Endothelial cell of umbilical vein (primary cell): ENCODE results near the gene ZNF331. TPM values are rescaled to one million over a fixed set of nuclear protein-coding genes. Genes with fewer than 3 reads are reported as not detected.
A peak's percentile ranks its signal among the peaks of the same experiment; 100 is the strongest.

Experiments
- BruUV-seq: library from RNA; stranded (reverse); fragments of 400-500 nt; replicated peaks from 2 replicates; lab custom pipeline; 2021; lab: Mats Ljungman, UMichigan
- CTCF ChIA-PET: fragments of 300-600, 350-600 bp; sonication (Branson Sonifier 250); formaldehyde crosslinking; loops from one replicate; lab custom pipeline; 2021; ENCODE audit warnings: antibody characterized with exemption, inconsistent platforms; lab: Charles Lee
- POLR2A ChIA-PET: fragments of 300-600, 350-600 bp; sonication (Branson Sonifier 250); formaldehyde crosslinking; loops from one replicate; lab custom pipeline; 2021; ENCODE audit warnings: antibody characterized with exemption, inconsistent platforms; lab: Charles Lee
- DNase-seq: peaks from one replicate; pipeline ENCODE4 v3.0.0-alpha.2; 2011; ENCODE audit warnings: low read depth, low spot score
- FAIRE-seq: peaks from 2 replicates; lab custom pipeline; 2011; peaks lifted over from hg19 to GRCh38; lab: Jason Lieb, UNC
- H2AFZ ChIP-seq: 2 replicates; pipeline ENCODE4 v1.6.0; 2012; ENCODE audit warnings: low read depth, low read length, control low read depth, inconsistent platforms
- H3K27ac ChIP-seq: 2 replicates; pipeline ENCODE4 v1.5.1; 2011; ENCODE audit warnings: low read depth, mild to moderate bottlenecking, control low read depth, low read length, moderate library complexity; ENCODE audit not compliant: insufficient read depth
- H3K27me3 ChIP-seq, 2 experiments: 2 replicates each; pipeline versions ENCODE4 v1.6.0 to v1.6.1; 2011; ENCODE audit warnings: low read length in 2 of 2, mixed read lengths in 1 of 2; ENCODE audit not compliant: control insufficient read depth in 2 of 2, insufficient read depth in 2 of 2
- H3K36me3 ChIP-seq, 2 experiments: 2 replicates in 1 of 2; 3 replicates in 1 of 2; pipeline ENCODE4 v1.5.1; 2011; ENCODE audit warnings: low read length in 2 of 2, mild to moderate bottlenecking in 1 of 2, moderate library complexity in 1 of 2; ENCODE audit not compliant: control insufficient read depth in 2 of 2, insufficient read depth in 2 of 2; ENCODE audit errors: extremely low read depth in 1 of 2
- H3K4me1 ChIP-seq: 3 replicates; pipeline ENCODE4 v1.5.1; 2011; ENCODE audit warnings: mild to moderate bottlenecking, low read length; ENCODE audit not compliant: control insufficient read depth, insufficient read depth; ENCODE audit errors: extremely low read depth
- H3K4me2 ChIP-seq: 2 replicates; pipeline ENCODE4 v1.6.1; 2011; ENCODE audit warnings: low read length, control low read depth, mixed read lengths; ENCODE audit not compliant: insufficient read depth
- H3K4me3 ChIP-seq, 3 experiments: fragments of 200-600 bp in 1 of 3; sonication (generic), shearing (Covaris generic) in 1 of 3; replicated peaks in 1 of 3; 2 replicates each; pipeline ENCODE4 v1.5.1; 2011 to 2016; ENCODE audit warnings: control low read depth in 3 of 3, low read length in 3 of 3, mild to moderate bottlenecking in 2 of 3, inconsistent platforms in 1 of 3, low read depth in 1 of 3, moderate library complexity in 1 of 3; ENCODE audit not compliant: insufficient read depth in 1 of 3
- H3K79me2 ChIP-seq: 2 replicates; pipeline ENCODE4 v1.6.0; 2012; ENCODE audit warnings: low read length, inconsistent platforms; ENCODE audit not compliant: control insufficient read depth, insufficient read depth
- H3K9ac ChIP-seq: replicated peaks from 2 replicates; pipeline ENCODE3; 2011; ENCODE audit warnings: low read length, control low read depth; ENCODE audit not compliant: insufficient read depth; ENCODE audit errors: extremely low read depth
- H3K9me1 ChIP-seq: replicated peaks from 3 replicates; pipeline ENCODE4 v1.6.0; 2011; ENCODE audit warnings: mild to moderate bottlenecking, low read length; ENCODE audit not compliant: control insufficient read depth, insufficient read depth; ENCODE audit errors: extremely low read depth
- H3K9me3 ChIP-seq: replicated peaks from 2 replicates; pipeline ENCODE4 v1.5.1; 2012; ENCODE audit warnings: low read length, inconsistent platforms; ENCODE audit not compliant: control insufficient read depth, insufficient read depth
- H4K20me1 ChIP-seq: replicated peaks from 2 replicates; pipeline ENCODE3; 2011; ENCODE audit warnings: mild to moderate bottlenecking, low read length; ENCODE audit not compliant: control insufficient read depth, insufficient read depth; ENCODE audit errors: extremely low read depth
- CTCF ChIP-seq, 2 donors: IDR thresholded peaks; 1 replicate in 1 of 2; 2 replicates in 1 of 2; pipeline ENCODE4 v1.5.1; 2011; ENCODE audit warnings: low read length in 2 of 2, mild to moderate bottlenecking in 2 of 2, moderate library complexity in 2 of 2, control low read depth in 1 of 2, inconsistent platforms in 1 of 2, low read depth in 1 of 2; ENCODE audit not compliant: insufficient read depth in 1 of 2; ENCODE audit errors: extremely low read depth in 1 of 2
- EZH2 ChIP-seq: IDR thresholded peaks from 2 replicates; pipeline ENCODE4 v1.6.1; 2012; ENCODE audit warnings: borderline replicate concordance, low read depth, mild to moderate bottlenecking, moderate library complexity, low read length, inconsistent platforms; ENCODE audit not compliant: severe bottlenecking
- FOS ChIP-seq: IDR thresholded peaks from 2 replicates; pipeline ENCODE4 v1.6.1; 2011; ENCODE audit warnings: mild to moderate bottlenecking, low read length, moderate library complexity, borderline replicate concordance; ENCODE audit not compliant: insufficient read depth
- GATA2 ChIP-seq: IDR thresholded peaks from 2 replicates; pipeline ENCODE4 v1.7.0; 2011; ENCODE audit warnings: low read depth, mild to moderate bottlenecking, moderate library complexity, mixed read lengths, low read length; ENCODE audit not compliant: insufficient read length, insufficient read depth
- JUN ChIP-seq: IDR thresholded peaks from 2 replicates; pipeline ENCODE4 v1.6.1; 2011; ENCODE audit warnings: borderline replicate concordance, low read depth; ENCODE audit not compliant: insufficient read length, insufficient read depth
- MYC ChIP-seq: IDR thresholded peaks from one replicate; pipeline ENCODE4 v1.6.1; 2011; ENCODE audit warnings: mild to moderate bottlenecking, low read depth, low read length
- POLR2A ChIP-seq: IDR thresholded peaks from 2 replicates; pipeline ENCODE4 v1.6.1; 2012; ENCODE audit warnings: low read depth, mild to moderate bottlenecking, control low read depth, low read length
- POLR2AphosphoS5 ChIP-seq: IDR thresholded peaks from 2 replicates; pipeline ENCODE4 v1.6.1; 2012; ENCODE audit warnings: low read depth, mild to moderate bottlenecking, control low read depth, low read length, moderate library complexity; ENCODE audit not compliant: insufficient read depth
- dilution Hi-C: fragments of 300-500 bp; cut with MboI; formaldehyde crosslinking; loops from one replicate; pipeline ENCODE4 v1.15.0; 2019; ENCODE audit warnings: low sequenced_read_pairs; ENCODE audit not compliant: extremely low pct_ligation_motif_present
- intact Hi-C: fragments of 100-400 bp; cut with micrococcal nuclease; formaldehyde crosslinking; loops from one replicate; pipeline ENCODE4 v1.10.0; 2022
- polyA plus RNA-seq, 4 experiments: library from polyadenylated mRNA; depleted of rRNA in 3 of 4; stranded (reverse) in 3 of 4; unstranded in 1 of 4; fragments of >200 nt; gene quantifications; 2 replicates each; pipeline versions ENCODE4 v1.2.1 to v1.2.3, GENCODE V29; 2011 to 2012; ENCODE audit warnings: missing spikeins in 1 of 4
- total RNA-seq: library from RNA; stranded (reverse); gene quantifications from 2 replicates; pipeline ENCODE4 v1.2.3, GENCODE V29; 2021
- TF ChIP-seq, protein P1 (sequence below): IDR thresholded peaks from 2 replicates; pipeline ENCODE4 v1.6.1; 2011; ENCODE audit not compliant: insufficient read depth, insufficient read length

Gene ZNF331
- total and polyA plus RNA-seq, 2 donors (not counting 3 experiments of a cell fraction or from before 2014, with no cell fraction given) = 6.2 to 11.2 TPM

- no peak for TF ChIP-seq JUN
- TF ChIP-seq POLR2A = no peak
- TF ChIP-seq POLR2AphosphoS5 = no peak
- TF ChIP-seq GATA2 = no peak
- TF ChIP-seq MYC = no peak
- no peak for TF ChIP-seq CTCF (IDR thresholded peaks at IDR 0.05; ENCODE audit: extremely low read depth in 1 of 2, insufficient read depth in 1 of 2, low read depth in 1 of 2, low read length in 2 of 2)
- no peak for TF ChIP-seq FOS
- no peak for TF ChIP-seq EZH2
- TF ChIP-seq, protein P1, sequence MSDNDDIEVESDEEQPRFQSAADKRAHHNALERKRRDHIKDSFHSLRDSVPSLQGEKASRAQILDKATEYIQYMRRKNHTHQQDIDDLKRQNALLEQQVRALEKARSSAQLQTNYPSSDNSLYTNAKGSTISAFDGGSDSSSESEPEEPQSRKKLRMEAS = no peak
- Histone ChIP-seq H3K27me3 (no peaks in the 10 kb centered on the region), H3K79me2 (peaks cover 5% of the 10 kb centered on the region), H3K4me3 (peak overlapping the region in 2 of 3 experiments; percentile 30 to 32), H3K4me2 (peak overlapping the region; percentile 69), H3K9ac (no peak overlapping the region), H3K36me3 (no peaks in the 10 kb centered on the region), H3K9me3 (no peaks in the 10 kb centered on the region), H3K9me1 (no peaks in the 10 kb centered on the region), H3K27ac (peak overlapping the region; percentile 39), H3K4me1 (peaks cover 8% of the 10 kb centered on the region), H2AFZ (peak overlapping the region; percentile 77), H4K20me1 (no peaks in the 10 kb centered on the region)
- dilution Hi-C loops (no loop called here), intact Hi-C loops (loop anchor here (1.0 to 2.0 kb wide), 3 partner anchors 18 to 89 kb away; partner anchors contain the start of genes ZNF331, ZNF761 and ZNF813)
- POLR2A ChIA-PET = no interaction called here
- DNase-seq = no peak
- CTCF ChIA-PET = interaction anchor here (0.8 to 1.9 kb wide), 7 partner anchors 11 to 443 kb away, joined by 4 to 10 read pairs (median 5); partner anchors contain the start of gene ZNF761
- TSS peak; percentile 64 for BruUV-seq
- no peak for FAIRE-seq
These were observed 17.8 kb upstream of the ZNF331 start for GRCh38 chr19:53520163-53520546.
